HepG2 (cell line): ENCODE data around the gene HLA-F. TPM values are rescaled to one million over a fixed set of nuclear protein-coding genes. Genes with fewer than 3 reads are reported as not detected.

ENCODE experiments used
- DMAP1 ChIP-seq: IDR thresholded peaks from 2 replicates; pipeline ENCODE4 v1.6.1; 2016
- ELK4 ChIP-seq: sonication (generic); formaldehyde crosslinking; IDR thresholded peaks from 2 replicates; pipeline ENCODE4 v1.9.0; 2021; ENCODE audit warnings: missing genetic modification reagents, borderline replicate concordance
- ETS1 ChIP-seq: sonication (generic); formaldehyde crosslinking; IDR thresholded peaks from 2 replicates; pipeline ENCODE4 v1.4.0; 2020; ENCODE audit warnings: missing genetic modification reagents
- FOXA1 ChIP-seq, 2 experiments: fragments of 450-650 bp in 1 of 2; sonication (generic) in 1 of 2; formaldehyde crosslinking in 1 of 2; IDR thresholded peaks; 2 replicates each; pipeline versions ENCODE4 v1.4.0 to v1.6.1; 2016 to 2020; ENCODE audit warnings: missing genetic modification reagents in 1 of 2
- KMT2A ChIP-seq: sonication (generic); formaldehyde crosslinking; IDR thresholded peaks from 2 replicates; pipeline ENCODE4 v1.4.0; 2020; ENCODE audit warnings: missing genetic modification reagents
- PLSCR1 ChIP-seq: sonication (generic); formaldehyde crosslinking; IDR thresholded peaks from 2 replicates; pipeline ENCODE4 v1.5.0; 2020; ENCODE audit warnings: missing genetic modification reagents, mild to moderate bottlenecking, borderline replicate concordance
- SMAD9 ChIP-seq: sonication (generic); formaldehyde crosslinking; IDR thresholded peaks from 2 replicates; pipeline ENCODE4 v1.5.1; 2020; ENCODE audit warnings: mild to moderate bottlenecking, missing genetic modification reagents
- ZNF800 ChIP-seq: sonication (generic); formaldehyde crosslinking; IDR thresholded peaks from 2 replicates; pipeline ENCODE4 v1.4.0; 2020; ENCODE audit warnings: missing genetic modification reagents
- ZXDC ChIP-seq: sonication (generic); formaldehyde crosslinking; IDR thresholded peaks from 2 replicates; pipeline ENCODE4 v1.5.0; 2020; ENCODE audit warnings: mild to moderate bottlenecking, missing genetic modification reagents
- polyA plus RNA-seq, 8 experiments: library from polyadenylated mRNA; depleted of rRNA in 3 of 8; stranded (reverse) in 7 of 8; unstranded in 1 of 8; fragments of >200 nt; fragmentation: Illumina TruSeq in 4 of 8; extraction: Trizol in 4 of 8; gene quantifications; 2 replicates each; pipeline versions ENCODE4 v1.2.1 to v1.2.3, GENCODE V29; 2011 to 2016; ENCODE audit warnings: low read depth in 4 of 8, missing spikeins in 1 of 8, mixed read lengths in 1 of 8; ENCODE audit not compliant: insufficient read depth in 1 of 8
- total RNA-seq, 5 experiments: library from RNA; depleted of rRNA; stranded (reverse); fragments of >200 nt; fragmentation: Illumina TruSeq; extraction: Trizol; gene quantifications; 2 replicates each; pipeline ENCODE4 v1.2.3, GENCODE V29; 2016; ENCODE audit warnings: low read depth in 1 of 5

The HLA-F gene
- total and polyA plus RNA-seq, 2 of the 13 experiments (the other 11 are each of a cell fraction or from before 2014, with no cell fraction given) = 6.0 to 6.1 TPM

- TF ChIP-seq ELK4 (CRISPR knock-in tag) (no peak), KMT2A (CRISPR knock-in tag) (peak; percentile 26; the same call in 1 of the 2 replicates), DMAP1 (CRISPR knock-in tag) (0 out of 2 replicates have a peak, but pooled peaks have one; percentile 11), ZXDC (CRISPR knock-in tag) (0 out of 2 replicates have a peak, but pooled peaks have one; percentile 47), ZNF800 (CRISPR knock-in tag) (peak; percentile 30; the same call in 1 of the 2 replicates), ETS1 (CRISPR knock-in tag) (0 out of 2 replicates have a peak, but pooled peaks have one; percentile 5), FOXA1 (IDR thresholded peaks at IDR 0.05) (no peak), FOXA1 (CRISPR knock-in tag; IDR thresholded peaks at IDR 0.05) (no peak), SMAD9 (CRISPR knock-in tag) (0 out of 2 replicates have a peak, but pooled peaks have one; percentile 23), PLSCR1 (no peak)
Measured at GRCh38 chr6:29749308-29749662, 26.1 kb downstream of the HLA-F start (continued).
